Parathyroid adenoma (tissue), 2 donors: Measurements from ENCODE around the gene RAB3A.

ENCODE experiments used
- H2AFZ ChIP-seq: fragments of 300-600 bp; sonication (generic); one replicate; pipeline ENCODE4 v1.7.0; 2017; ENCODE audit warnings: antibody characterized with exemption, mild to moderate bottlenecking
- H3K27ac ChIP-seq: fragments of 300-600 bp; sonication (generic); one replicate; pipeline ENCODE4 v1.7.0; 2017
- H3K27me3 ChIP-seq: fragments of 300-600 bp; sonication (generic); one replicate; pipeline ENCODE4 v1.7.0; 2017; ENCODE audit warnings: low read length; ENCODE audit not compliant: control insufficient read depth, insufficient read depth
- H3K36me3 ChIP-seq: fragments of 300-600 bp; sonication (generic); one replicate; pipeline ENCODE4 v1.7.0; 2017; ENCODE audit warnings: low read length; ENCODE audit not compliant: control insufficient read depth, insufficient read depth
- H3K4me1 ChIP-seq: fragments of 300-600 bp; sonication (generic); one replicate; pipeline ENCODE4 v1.7.0; 2017; ENCODE audit warnings: control low read depth
- H3K4me2 ChIP-seq: fragments of 300-600 bp; sonication (generic); one replicate; pipeline ENCODE4 v1.7.0; 2017; ENCODE audit warnings: low read length
- H3K4me3 ChIP-seq: fragments of 300-600 bp; sonication (generic); one replicate; pipeline ENCODE4 v1.7.0; 2017; ENCODE audit warnings: low read depth, low read length
- H3K79me2 ChIP-seq: fragments of 300-600 bp; sonication (generic); one replicate; pipeline ENCODE4 v1.7.0; 2017; ENCODE audit warnings: control low read depth
- H3K9ac ChIP-seq: fragments of 300-600 bp; sonication (generic); one replicate; pipeline ENCODE4 v1.7.0; 2017; ENCODE audit warnings: mild to moderate bottlenecking
- H3K9me3 ChIP-seq: fragments of 300-600 bp; sonication (generic); one replicate; pipeline ENCODE4 v1.7.0; 2017; ENCODE audit warnings: low read length; ENCODE audit not compliant: control insufficient read depth
- CTCF ChIP-seq: fragments of 300-600 bp; sonication (generic); IDR thresholded peaks from one replicate; pipeline ENCODE4 v1.7.0; 2017; ENCODE audit warnings: antibody characterized with exemption, mild to moderate bottlenecking
- donor health status: primary hyperparathyroidism.

The RAB3A gene

DNA sequence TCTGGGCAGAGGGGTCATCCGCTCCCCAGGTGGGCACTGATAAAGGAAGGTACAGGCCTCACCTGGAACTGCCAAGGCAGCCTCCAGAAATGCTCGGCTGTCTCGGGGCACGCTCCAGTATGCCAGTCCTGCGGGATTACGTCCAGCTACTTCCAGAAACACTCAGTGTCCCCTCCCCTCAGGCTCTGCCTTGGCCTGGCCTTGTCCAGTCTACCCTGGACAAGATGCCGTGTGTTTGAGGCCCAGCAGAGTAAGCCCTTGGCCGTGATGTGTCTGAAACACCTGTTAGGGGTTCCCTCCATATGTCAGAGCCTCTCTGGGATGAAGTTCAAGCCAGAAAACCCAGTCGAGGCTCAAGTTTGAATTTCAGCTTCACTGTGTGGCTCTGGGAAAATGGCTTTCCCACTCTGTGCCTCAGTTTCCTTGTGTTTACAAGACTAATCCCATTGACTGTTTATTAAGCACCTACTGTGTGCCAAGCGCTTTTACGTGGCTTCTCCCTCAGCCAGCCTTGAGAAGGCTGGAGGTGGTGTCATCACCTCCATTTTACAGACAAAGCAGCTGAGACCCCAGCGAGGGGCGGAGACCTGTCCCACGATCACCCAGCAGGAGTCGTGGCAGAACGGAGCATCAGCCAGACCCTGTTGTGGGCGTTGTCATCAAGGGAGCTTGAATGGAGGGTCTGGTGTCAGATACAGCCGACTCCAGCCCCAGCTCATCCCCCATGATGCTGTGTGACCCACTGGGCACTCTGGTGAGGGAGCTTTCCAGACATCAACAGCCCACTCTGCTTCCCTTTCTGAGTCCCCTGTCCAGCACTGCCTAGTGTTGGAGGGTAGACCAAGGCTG, 52.8 kb downstream of the RAB3A start:
- H3K4me1 ChIP-seq, result peaks cover 14% of the 10 kb centered on the region
- H3K27ac ChIP-seq, result no peak overlapping the region
- no peak overlapping the region for H2AFZ ChIP-seq
- TF ChIP-seq CTCF, result no peak
- no peaks in the 10 kb centered on the region for H3K9me3 ChIP-seq
- peaks cover 3% of the 10 kb centered on the region for H3K79me2 ChIP-seq
- no peaks in the 10 kb centered on the region for H3K27me3 ChIP-seq
- no peak overlapping the region for H3K4me2 ChIP-seq
- no peak overlapping the region for H3K9ac ChIP-seq
- H3K4me3 ChIP-seq, result no peak overlapping the region
- H3K36me3 ChIP-seq, result no peaks in the 10 kb centered on the region

- Histone ChIP-seq H3K79me2 (peaks cover 2% of the 10 kb centered on the region), H3K36me3 (no peaks in the 10 kb centered on the region), H3K9me3 (no peaks in the 10 kb centered on the region), H3K9ac (no peak overlapping the region), H3K4me3 (no peak overlapping the region), H3K4me1 (peaks cover 8% of the 10 kb centered on the region), H3K27me3 (no peaks in the 10 kb centered on the region), H2AFZ (no peak overlapping the region), H3K4me2 (no peak overlapping the region), H3K27ac (no peak overlapping the region)
- TF ChIP-seq CTCF, result no peak
These were observed 54.3 kb downstream of the RAB3A start for GRCh38 chr19:18149596-18149975.

GRCh38 chr19:18147396-18147795, 56.4 kb downstream of the RAB3A start:
- Histone ChIP-seq H3K27ac (no peak overlapping the region), H3K9ac (no peak overlapping the region), H3K4me2 (no peak overlapping the region), H3K79me2 (peaks cover 2% of the 10 kb centered on the region), H3K27me3 (no peaks in the 10 kb centered on the region), H2AFZ (no peak overlapping the region), H3K4me1 (peaks cover 5% of the 10 kb centered on the region), H3K9me3 (no peaks in the 10 kb centered on the region), H3K36me3 (no peaks in the 10 kb centered on the region), H3K4me3 (no peak overlapping the region)
- no peak for TF ChIP-seq CTCF
